Muscle layer of colon (tissue), 2 donors: ENCODE measurements around the gene PIK3C3.

Source experiments
- H3K27ac ChIP-seq: one replicate; pipeline ENCODE4 v1.7.0; 2013; ENCODE audit warnings: low read depth, mild to moderate bottlenecking, low read length, moderate library complexity
- H3K27me3 ChIP-seq, 2 donors: one replicate each; pipeline ENCODE4 v1.7.0; 2013; ENCODE audit warnings: low read length in 2 of 2, mild to moderate bottlenecking in 2 of 2; ENCODE audit not compliant: insufficient read depth in 2 of 2, control insufficient read depth in 1 of 2
- H3K36me3 ChIP-seq: one replicate; pipeline ENCODE4 v1.7.0; 2013; ENCODE audit warnings: mild to moderate bottlenecking, low read length; ENCODE audit not compliant: insufficient read depth
- H3K4me1 ChIP-seq: one replicate; pipeline ENCODE4 v1.7.0; 2013; ENCODE audit warnings: mild to moderate bottlenecking, low read length; ENCODE audit not compliant: insufficient read depth
- H3K4me3 ChIP-seq, 2 donors: one replicate each; pipeline ENCODE4 v1.7.0; 2013; ENCODE audit warnings: low read length in 2 of 2, low read depth in 1 of 2, mild to moderate bottlenecking in 1 of 2, moderate library complexity in 1 of 2
- H3K9ac ChIP-seq: one replicate; pipeline ENCODE4 v1.7.0; 2013; ENCODE audit warnings: low read length
- H3K9me3 ChIP-seq: one replicate; pipeline ENCODE4 v1.7.0; 2013; ENCODE audit warnings: mild to moderate bottlenecking, low read length
- donor health status: abdominal sarcoma.
- donor health status: Adenocarcinoma of cecum.

PIK3C3 gene

GRCh38 chr18:41967680-41968079, 12.6 kb downstream of the PIK3C3 start:
- H3K27me3 ChIP-seq: no peaks in the 10 kb centered on the region
- no peak overlapping the region for H3K9ac ChIP-seq
- H3K27ac ChIP-seq: no peak overlapping the region
- H3K9me3 ChIP-seq: no peaks in the 10 kb centered on the region
- H3K4me3 ChIP-seq: no peak overlapping the region
- peaks cover 17% of the 10 kb centered on the region for H3K4me1 ChIP-seq
- peaks cover 10% of the 10 kb centered on the region for H3K36me3 ChIP-seq

GRCh38 chr18:41969881-41970280, 14.8 kb downstream of the PIK3C3 start:
- Histone ChIP-seq H3K4me3 (no peak overlapping the region), H3K36me3 (peaks cover 6% of the 10 kb centered on the region), H3K27ac (no peak overlapping the region), H3K9me3 (no peaks in the 10 kb centered on the region), H3K27me3 (no peaks in the 10 kb centered on the region), H3K4me1 (peaks cover 23% of the 10 kb centered on the region), H3K9ac (no peak overlapping the region)

DNA sequence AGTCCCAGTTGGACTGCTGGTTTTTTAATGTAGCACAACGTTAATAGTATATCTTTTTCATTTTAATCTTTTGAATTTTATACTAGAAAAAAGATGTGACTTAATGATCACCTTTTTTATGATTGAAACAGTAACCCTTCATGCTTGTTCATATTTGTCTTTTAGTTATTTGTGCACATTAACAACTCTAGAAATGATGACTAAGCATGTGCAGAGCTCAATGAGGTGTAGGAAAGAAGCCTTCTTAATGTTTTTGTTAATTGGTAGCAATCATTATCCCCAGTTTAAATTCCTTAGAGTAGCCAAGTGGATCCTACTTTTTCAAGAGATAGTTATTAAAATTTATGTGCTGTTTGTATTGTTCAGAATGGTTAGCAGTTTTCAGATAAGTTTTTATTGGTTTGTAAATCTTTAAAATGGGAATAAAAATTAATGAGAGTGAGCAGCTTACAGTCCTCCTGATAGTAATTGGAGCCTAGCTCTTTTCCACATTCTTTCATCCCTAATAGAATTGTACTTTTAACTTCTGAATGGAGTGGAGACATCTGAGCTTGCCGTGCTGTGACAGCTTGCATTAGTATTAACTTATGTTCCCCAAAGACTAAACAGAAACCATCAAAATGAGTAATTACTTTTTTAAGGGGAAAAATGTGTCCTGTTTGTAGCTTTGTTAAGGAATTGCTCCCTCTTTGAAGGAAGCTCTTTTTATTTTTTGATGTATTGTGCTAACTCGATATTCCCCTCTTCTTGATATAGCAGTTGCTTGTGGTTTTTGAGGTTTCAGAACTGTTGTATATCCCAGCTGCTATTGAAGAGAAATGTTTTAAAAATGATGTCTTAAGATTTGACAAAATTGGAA, 17.3 kb downstream of the PIK3C3 start:
- no peaks in the 10 kb centered on the region for H3K9me3 ChIP-seq
- H3K9ac ChIP-seq: no peak overlapping the region
- H3K36me3 ChIP-seq: peaks cover under 1% of the 10 kb centered on the region
- no peak overlapping the region for H3K27ac ChIP-seq
- H3K4me3 ChIP-seq: no peak overlapping the region
- H3K27me3 ChIP-seq: no peaks in the 10 kb centered on the region
- H3K4me1 ChIP-seq: peaks cover 22% of the 10 kb centered on the region

GRCh38 chr18:41973983-41974382, 18.9 kb downstream of the PIK3C3 start:
- Histone ChIP-seq H3K4me1 (peaks cover 10% of the 10 kb centered on the region), H3K9ac (no peak overlapping the region), H3K9me3 (no peaks in the 10 kb centered on the region), H3K27ac (no peak overlapping the region), H3K4me3 (no peak overlapping the region), H3K36me3 (no peaks in the 10 kb centered on the region), H3K27me3 (no peaks in the 10 kb centered on the region)

DNA sequence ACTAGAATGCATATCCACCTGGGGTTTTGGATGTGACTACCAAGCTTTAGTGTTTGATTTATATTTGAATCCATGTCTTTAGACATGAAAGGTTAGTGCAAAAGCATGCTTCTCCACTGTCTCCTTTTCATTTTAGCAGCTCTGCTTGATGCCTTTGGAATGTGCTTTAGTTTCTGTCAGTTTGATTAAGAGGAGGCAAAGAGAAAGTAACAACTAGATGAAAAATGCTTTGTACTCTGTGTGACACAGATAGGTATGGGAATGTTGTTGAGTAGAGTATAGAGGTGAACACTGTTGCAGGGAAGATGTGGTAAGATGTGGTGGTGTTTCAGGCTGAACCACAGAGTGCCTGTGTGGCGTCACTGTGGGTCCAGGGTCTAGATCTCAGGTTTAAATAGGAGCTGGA, 19.8 kb downstream of the PIK3C3 start:
- Histone ChIP-seq H3K9ac (no peak overlapping the region), H3K4me1 (peaks cover 10% of the 10 kb centered on the region), H3K4me3 (no peak overlapping the region), H3K9me3 (no peaks in the 10 kb centered on the region), H3K36me3 (no peaks in the 10 kb centered on the region), H3K27me3 (no peaks in the 10 kb centered on the region), H3K27ac (no peak overlapping the region)

DNA sequence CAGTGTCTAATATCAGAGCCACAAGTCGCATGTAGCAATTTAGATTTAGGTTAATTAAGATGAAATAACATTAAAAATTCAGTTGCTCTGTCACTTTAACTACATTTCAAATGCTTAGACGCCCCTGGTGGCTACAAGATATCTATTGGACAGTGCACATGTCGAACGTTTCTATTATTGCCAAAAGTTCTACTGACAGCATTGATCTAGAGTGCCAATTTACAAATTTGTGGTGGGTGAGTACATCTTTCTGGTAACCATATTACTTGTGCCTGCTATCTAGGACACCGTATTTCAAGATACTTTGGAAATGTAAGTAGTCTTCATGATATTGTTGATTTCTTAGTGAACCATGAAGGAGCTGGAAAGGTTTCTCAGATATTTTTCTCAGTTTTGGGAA, 20.2 kb downstream of the PIK3C3 start:
- no peaks in the 10 kb centered on the region for H3K36me3 ChIP-seq
- H3K4me3 ChIP-seq: no peak overlapping the region
- H3K27me3 ChIP-seq: no peaks in the 10 kb centered on the region
- H3K4me1 ChIP-seq: peaks cover 10% of the 10 kb centered on the region
- H3K9ac ChIP-seq: no peak overlapping the region
- H3K27ac ChIP-seq: no peak overlapping the region
- H3K9me3 ChIP-seq: no peaks in the 10 kb centered on the region

GRCh38 chr18:41977233-41977632, 22.2 kb downstream of the PIK3C3 start:
- Histone ChIP-seq H3K9me3 (no peaks in the 10 kb centered on the region), H3K9ac (no peak overlapping the region), H3K27ac (no peak overlapping the region), H3K4me1 (peaks cover 10% of the 10 kb centered on the region), H3K36me3 (no peaks in the 10 kb centered on the region), H3K27me3 (no peaks in the 10 kb centered on the region), H3K4me3 (no peak overlapping the region)

DNA sequence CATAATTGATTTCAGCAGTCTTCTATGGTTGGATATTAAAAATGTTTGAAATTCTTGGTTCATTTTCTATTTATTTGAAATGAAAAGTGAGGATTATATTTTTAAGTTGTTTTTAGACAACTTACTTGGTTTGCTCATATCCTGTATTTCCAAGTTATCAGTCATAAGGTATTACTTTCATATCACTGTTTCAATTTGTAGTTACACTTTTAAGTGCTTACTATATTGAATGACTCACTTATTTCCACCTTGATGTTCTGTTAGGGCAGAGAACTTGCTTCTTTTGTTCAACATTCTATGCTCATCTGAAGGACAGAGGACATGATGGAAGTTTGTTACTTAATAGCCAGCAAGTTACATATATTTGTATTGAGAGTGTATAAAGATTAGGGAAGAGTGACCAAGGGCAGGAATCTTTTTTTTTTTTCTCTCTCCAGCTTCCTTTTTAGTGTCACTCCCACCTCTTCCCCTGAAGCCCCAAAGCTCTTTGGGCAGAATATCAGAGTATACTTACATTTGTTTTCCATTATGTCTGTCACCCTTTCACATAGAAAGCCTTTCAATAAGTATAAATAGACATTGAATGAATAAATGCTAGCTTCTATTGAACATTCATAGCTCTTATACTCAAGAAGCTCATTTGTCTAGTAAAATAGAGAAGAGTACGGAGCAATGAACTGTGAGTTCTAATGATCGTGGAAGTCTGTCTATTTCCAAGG, 28.1 kb downstream of the PIK3C3 start:
- Histone ChIP-seq H3K36me3 (peaks cover 4% of the 10 kb centered on the region), H3K9ac (no peak overlapping the region), H3K27ac (no peak overlapping the region), H3K9me3 (no peaks in the 10 kb centered on the region), H3K4me1 (no peaks in the 10 kb centered on the region), H3K27me3 (no peaks in the 10 kb centered on the region), H3K4me3 (no peak overlapping the region)

DNA sequence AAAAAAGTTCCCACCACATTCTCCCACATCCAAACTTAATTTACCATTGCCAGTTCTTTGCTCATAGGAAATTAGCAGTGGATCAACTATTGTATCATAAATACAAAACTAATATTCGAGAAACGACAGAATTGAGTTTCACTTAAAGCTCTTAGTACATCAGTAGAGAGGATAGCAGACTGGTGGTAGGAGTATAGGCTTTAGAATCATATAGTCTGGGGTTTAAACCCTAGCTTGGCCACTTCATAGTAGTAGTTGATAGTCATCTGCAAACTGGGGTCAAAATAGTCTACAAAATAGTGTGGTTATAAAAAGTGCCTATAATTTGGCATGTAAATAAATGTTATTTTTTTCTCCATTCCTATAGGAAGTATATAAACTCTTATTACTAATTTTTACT, 30.9 kb downstream of the PIK3C3 start:
- no peaks in the 10 kb centered on the region for H3K4me1 ChIP-seq
- no peak overlapping the region for H3K4me3 ChIP-seq
- H3K27me3 ChIP-seq: no peaks in the 10 kb centered on the region
- no peak overlapping the region for H3K27ac ChIP-seq
- H3K9ac ChIP-seq: no peak overlapping the region
- H3K36me3 ChIP-seq: peaks cover 4% of the 10 kb centered on the region
- H3K9me3 ChIP-seq: no peaks in the 10 kb centered on the region

- no peak overlapping the region for H3K9ac ChIP-seq
- no peaks in the 10 kb centered on the region for H3K4me1 ChIP-seq
- H3K9me3 ChIP-seq: no peaks in the 10 kb centered on the region
- no peak overlapping the region for H3K4me3 ChIP-seq
- no peaks in the 10 kb centered on the region for H3K27me3 ChIP-seq
- H3K36me3 ChIP-seq: peaks cover 14% of the 10 kb centered on the region
- H3K27ac ChIP-seq: no peak overlapping the region
These were observed 34.5 kb downstream of the PIK3C3 start for GRCh38 chr18:41989508-41989907.

GRCh38 chr18:41992066-41992465, 37.0 kb downstream of the PIK3C3 start:
- H3K36me3 ChIP-seq: peaks cover 23% of the 10 kb centered on the region
- no peaks in the 10 kb centered on the region for H3K27me3 ChIP-seq

More at GRCh38 chr18:41992066-41992465, 37.0 kb downstream of the PIK3C3 start:
- Histone ChIP-seq H3K27ac (no peak overlapping the region), H3K9ac (no peak overlapping the region), H3K4me1 (no peaks in the 10 kb centered on the region), H3K9me3 (no peaks in the 10 kb centered on the region), H3K4me3 (no peak overlapping the region)
